ENCODE data around the gene SWAP70. TPM values are rescaled to one million over a fixed set of nuclear protein-coding genes. Genes with fewer than 3 reads are reported as not detected.

Gene SWAP70
- total RNA-seq, 1 donor from 2014 or later, result 33.7 TPM

- H3K4me1 ChIP-seq (ENCODE audit: insufficient read depth, low read length), result peaks cover 46% of the 10 kb centered on the region
- H4K20me1 ChIP-seq (ENCODE audit: insufficient read depth, low read length), result no peaks in the 10 kb centered on the region
- Mint-ChIP-seq H3K27me3 (ENCODE audit: low read depth, unreplicated experiment) (no peaks in the 10 kb centered on the region), H3K27ac (ENCODE audit: unreplicated experiment) (no peak overlapping the region), H3K9me3 (ENCODE audit: unreplicated experiment) (no peaks in the 10 kb centered on the region), H3K4me1 (ENCODE audit: low read depth, unreplicated experiment) (peaks cover 65% of the 10 kb centered on the region), H3K36me3 (ENCODE audit: low read depth, unreplicated experiment) (peaks cover 7% of the 10 kb centered on the region), H3K4me3 (ENCODE audit: unreplicated experiment) (no peak overlapping the region)
- DNase-seq (ENCODE audit: low read depth) (no peak), FAIRE-seq (no peak)
- H3K4me2 ChIP-seq (ENCODE audit: low read length), result no peak overlapping the region
- H3K4me3 ChIP-seq (ENCODE audit: insufficient read depth, low read depth, low read length), result no peak overlapping the region
- H3K27ac ChIP-seq (ENCODE audit: low read depth, low read length), result no peak overlapping the region
- TF ChIP-seq EZH2 (IDR thresholded peaks at IDR 0.05; ENCODE audit: insufficient read depth, low read length) (no peak), CTCF (IDR thresholded peaks at IDR 0.05; ENCODE audit: insufficient read depth, low read depth, low read length) (no peak)
- no peak overlapping the region for H2AFZ ChIP-seq (ENCODE audit: low read depth, low read length)
- no peak overlapping the region for H3K9ac ChIP-seq (ENCODE audit: low read length)
- no peaks in the 10 kb centered on the region for H3K9me3 ChIP-seq (ENCODE audit: insufficient read depth, low read depth, low read length)
- no peaks in the 10 kb centered on the region for H3K36me3 ChIP-seq (ENCODE audit: insufficient read depth, low read length)
- H3K27me3 ChIP-seq (ENCODE audit: insufficient read depth, low read length), result no peaks in the 10 kb centered on the region
- H3K79me2 ChIP-seq (ENCODE audit: insufficient read depth, low read length), result no peaks in the 10 kb centered on the region
These were observed 99.4 kb downstream of the SWAP70 start for GRCh38 chr11:9763301-9763700.

- Mint-ChIP-seq H3K4me1 (ENCODE audit: low read depth, unreplicated experiment) (peaks cover 47% of the 10 kb centered on the region), H3K9me3 (ENCODE audit: unreplicated experiment) (no peaks in the 10 kb centered on the region), H3K27ac (ENCODE audit: unreplicated experiment) (peak overlapping the region; percentile 79), H3K36me3 (ENCODE audit: low read depth, unreplicated experiment) (peaks cover 15% of the 10 kb centered on the region), H3K27me3 (ENCODE audit: low read depth, unreplicated experiment) (no peaks in the 10 kb centered on the region), H3K4me3 (ENCODE audit: unreplicated experiment) (peak overlapping the region; percentile 70)
- H3K4me2 ChIP-seq (ENCODE audit: low read length), result peak overlapping the region; percentile 40
- no peak for TF ChIP-seq EZH2 (IDR thresholded peaks at IDR 0.05; ENCODE audit: insufficient read depth, low read length)
- no peaks in the 10 kb centered on the region for H4K20me1 ChIP-seq (ENCODE audit: insufficient read depth, low read length)
- no peak overlapping the region for H2AFZ ChIP-seq (ENCODE audit: low read depth, low read length)
- no peaks in the 10 kb centered on the region for H3K9me3 ChIP-seq (ENCODE audit: insufficient read depth, low read depth, low read length)
- no peaks in the 10 kb centered on the region for H3K27me3 ChIP-seq (ENCODE audit: insufficient read depth, low read length)
- H3K4me1 ChIP-seq (ENCODE audit: insufficient read depth, low read length), result peaks cover 26% of the 10 kb centered on the region
- H3K79me2 ChIP-seq (ENCODE audit: insufficient read depth, low read length), result no peaks in the 10 kb centered on the region
- peak overlapping the region; percentile 64 for H3K27ac ChIP-seq (ENCODE audit: low read depth, low read length)
- H3K4me3 ChIP-seq (ENCODE audit: insufficient read depth, low read depth, low read length), result no peak overlapping the region
- no peaks in the 10 kb centered on the region for H3K36me3 ChIP-seq (ENCODE audit: insufficient read depth, low read length)
- DNase-seq (ENCODE audit: low read depth) (peak; percentile 89), FAIRE-seq (no peak)
- H3K9ac ChIP-seq (ENCODE audit: low read length), result peak overlapping the region; percentile 20
These were observed 101.6 kb downstream of the SWAP70 start for GRCh38 chr11:9765320-9766101.

- H3K9me3 ChIP-seq (ENCODE audit: insufficient read depth, low read depth, low read length), result no peaks in the 10 kb centered on the region
- H3K27me3 Mint-ChIP-seq (ENCODE audit: low read depth, unreplicated experiment), result no peaks in the 10 kb centered on the region
- H3K4me1 Mint-ChIP-seq (ENCODE audit: low read depth, unreplicated experiment), result peaks cover 24% of the 10 kb centered on the region
- no peak for TF ChIP-seq EZH2 (IDR thresholded peaks at IDR 0.05; ENCODE audit: insufficient read depth, low read length)
- no peak for TF ChIP-seq CTCF (IDR thresholded peaks at IDR 0.05; ENCODE audit: insufficient read depth, low read depth, low read length)
- no peak overlapping the region for H3K4me3 ChIP-seq (ENCODE audit: insufficient read depth, low read depth, low read length)
- FAIRE-seq (no peak), DNase-seq (ENCODE audit: low read depth) (no peak)
- H4K20me1 ChIP-seq (ENCODE audit: insufficient read depth, low read length), result no peaks in the 10 kb centered on the region
- no peak overlapping the region for H2AFZ ChIP-seq (ENCODE audit: low read depth, low read length)
- H3K9me3 Mint-ChIP-seq (ENCODE audit: unreplicated experiment), result no peaks in the 10 kb centered on the region
- peaks cover 22% of the 10 kb centered on the region for H3K4me1 ChIP-seq (ENCODE audit: insufficient read depth, low read length)
- H3K9ac ChIP-seq (ENCODE audit: low read length), result no peak overlapping the region
- no peak overlapping the region for H3K4me2 ChIP-seq (ENCODE audit: low read length)
- H3K27ac ChIP-seq (ENCODE audit: low read depth, low read length), result no peak overlapping the region
- no peak overlapping the region for H3K4me3 Mint-ChIP-seq (ENCODE audit: unreplicated experiment)
- no peaks in the 10 kb centered on the region for H3K27me3 ChIP-seq (ENCODE audit: insufficient read depth, low read length)
- H3K36me3 Mint-ChIP-seq (ENCODE audit: low read depth, unreplicated experiment), result peaks cover 13% of the 10 kb centered on the region
- H3K79me2 ChIP-seq (ENCODE audit: insufficient read depth, low read length), result no peaks in the 10 kb centered on the region
- no peak overlapping the region for H3K27ac Mint-ChIP-seq (ENCODE audit: unreplicated experiment)
- no peaks in the 10 kb centered on the region for H3K36me3 ChIP-seq (ENCODE audit: insufficient read depth, low read length)
These were observed 105.7 kb downstream of the SWAP70 start for GRCh38 chr11:9769621-9770020.

Data from astrocyte (in vitro differentiated cells and primary cell).